HK-2 (cell line): ENCODE data around the gene SOCS2.
"Not testable (repeated sequence)": the region's sequence is repeated elsewhere in the genome, so short reads cannot be mapped to it uniquely, and the experiment has no call there.

ENCODE experiments used
- DNase-seq: peaks from one replicate; pipeline ENCODE4 v3.0.0-alpha.2; 2018; ENCODE audit not compliant: unreplicated experiment

SOCS2 gene

DNA sequence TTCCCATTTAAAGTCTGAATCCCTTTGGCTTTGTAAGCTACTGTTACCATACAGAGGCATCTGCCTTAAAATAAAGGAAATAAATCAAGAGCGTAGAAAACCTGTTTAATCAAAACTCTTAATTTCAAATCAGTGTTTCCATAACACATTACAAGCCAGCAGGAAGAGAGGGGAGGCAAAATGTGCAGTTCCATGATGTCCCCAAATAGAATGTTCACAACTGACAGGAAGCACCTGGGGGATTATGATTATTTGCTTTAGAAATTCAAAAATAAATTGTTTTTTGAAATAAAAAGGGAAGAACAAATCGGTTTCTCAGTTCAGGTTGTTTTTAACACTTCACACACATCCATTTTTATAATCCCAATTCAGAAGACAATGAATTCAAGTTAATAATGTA is 21.4 kb downstream of the SOCS2 start:
- no peak for DNase-seq

DNA sequence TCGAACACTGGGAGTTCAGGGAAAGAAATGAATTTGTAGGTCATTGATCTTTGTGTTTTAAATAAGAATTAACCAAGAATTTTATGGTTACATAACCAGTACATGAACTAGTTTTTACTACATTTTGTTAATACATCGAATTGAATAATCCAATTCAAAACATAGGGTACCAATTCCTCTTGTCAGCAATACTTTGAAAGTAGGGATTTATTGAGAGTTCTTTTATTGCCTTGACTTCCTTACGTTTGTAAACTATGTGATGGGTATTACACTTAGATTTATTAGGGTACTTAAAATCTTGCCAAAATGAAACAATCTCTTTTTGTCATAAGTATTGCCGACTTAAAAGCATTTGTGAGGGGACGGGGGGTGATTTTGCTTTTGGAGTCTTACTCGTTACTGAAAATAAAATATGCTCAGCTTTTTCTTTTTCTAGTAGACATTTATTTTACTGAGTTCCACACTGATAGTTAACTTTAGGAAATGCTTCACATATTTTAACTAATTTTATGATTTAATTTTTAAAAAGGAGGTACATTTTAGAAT is 22.4 kb downstream of the SOCS2 start:
- DNase-seq = no peak

DNA sequence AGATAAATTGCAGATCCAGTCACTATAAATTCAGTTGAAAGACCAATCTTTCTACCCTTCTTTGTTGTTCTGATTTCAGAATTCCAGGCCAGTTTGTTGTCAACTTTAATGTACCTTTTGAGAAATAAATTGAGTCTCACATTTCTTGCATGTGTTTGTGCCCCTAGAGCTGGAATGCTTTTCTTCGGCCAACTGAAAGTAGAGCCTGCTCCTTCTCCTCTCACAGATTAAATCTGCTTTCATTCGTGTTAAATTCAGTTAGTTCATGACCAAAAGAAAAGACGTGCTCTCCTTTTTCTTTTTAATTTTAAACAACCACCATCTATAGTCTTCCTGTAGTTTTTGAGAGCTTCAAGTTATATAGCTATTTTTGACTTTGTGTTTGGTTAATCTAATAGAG is 22.9 kb downstream of the SOCS2 start:
- no peak for DNase-seq

DNA sequence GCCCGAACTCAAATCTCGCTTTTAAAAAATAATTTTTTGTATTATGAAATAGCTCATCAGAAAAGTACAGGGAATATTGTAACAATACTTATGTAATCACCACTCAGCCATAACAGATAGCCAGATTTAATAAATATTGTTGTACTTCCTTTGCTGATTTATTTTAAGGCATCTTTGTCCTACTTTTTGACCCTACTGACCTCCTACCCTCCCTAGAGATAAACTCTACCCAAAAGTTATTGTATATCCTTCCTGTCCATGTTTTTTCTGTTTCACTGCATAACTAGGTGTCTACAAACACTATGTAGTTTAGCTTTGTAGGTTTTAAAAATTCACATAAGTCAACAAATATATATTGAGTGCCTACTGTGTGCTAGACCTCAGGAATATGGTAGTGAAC is 25.1 kb downstream of the SOCS2 start:
- DNase-seq = no peak

DNA sequence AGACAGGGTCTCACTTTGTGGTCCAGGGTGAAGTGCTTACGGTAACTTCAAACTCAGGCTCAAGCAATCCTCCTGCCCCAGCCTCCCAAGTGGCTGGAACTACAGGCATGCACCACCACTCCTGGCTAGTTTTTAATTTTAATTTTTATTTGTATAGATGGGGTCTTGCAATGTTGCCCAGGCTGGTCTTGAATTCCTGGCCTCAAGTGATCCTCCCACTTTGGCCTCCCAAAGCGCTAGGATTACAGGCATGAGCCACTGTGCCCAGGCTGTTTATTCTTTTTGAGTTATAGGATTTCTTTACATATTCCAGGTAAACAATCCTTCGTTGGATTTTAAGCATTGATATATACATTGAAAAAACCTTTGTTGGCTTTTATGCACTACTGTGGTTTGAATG is 26.7 kb downstream of the SOCS2 start:
- DNase-seq = no peak

DNA sequence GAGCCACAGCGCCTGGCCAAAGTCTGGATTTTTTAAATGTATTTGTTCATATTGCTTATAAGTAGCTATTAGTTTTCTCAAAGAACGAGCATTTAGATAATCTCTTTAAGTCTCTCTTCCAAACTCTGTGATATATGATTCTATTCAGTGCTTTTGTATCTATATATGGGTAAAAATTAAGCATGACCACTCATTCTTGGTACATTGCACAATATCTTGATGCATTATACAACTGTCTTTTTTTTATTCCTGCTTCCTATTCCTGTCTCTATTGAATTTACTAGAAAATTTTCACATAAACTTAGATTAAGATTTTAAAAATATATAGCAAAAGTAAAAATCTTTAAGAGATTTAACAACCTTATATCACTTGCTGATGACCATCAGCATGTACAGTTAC is 29.1 kb downstream of the SOCS2 start:
- DNase-seq = no peak

DNA sequence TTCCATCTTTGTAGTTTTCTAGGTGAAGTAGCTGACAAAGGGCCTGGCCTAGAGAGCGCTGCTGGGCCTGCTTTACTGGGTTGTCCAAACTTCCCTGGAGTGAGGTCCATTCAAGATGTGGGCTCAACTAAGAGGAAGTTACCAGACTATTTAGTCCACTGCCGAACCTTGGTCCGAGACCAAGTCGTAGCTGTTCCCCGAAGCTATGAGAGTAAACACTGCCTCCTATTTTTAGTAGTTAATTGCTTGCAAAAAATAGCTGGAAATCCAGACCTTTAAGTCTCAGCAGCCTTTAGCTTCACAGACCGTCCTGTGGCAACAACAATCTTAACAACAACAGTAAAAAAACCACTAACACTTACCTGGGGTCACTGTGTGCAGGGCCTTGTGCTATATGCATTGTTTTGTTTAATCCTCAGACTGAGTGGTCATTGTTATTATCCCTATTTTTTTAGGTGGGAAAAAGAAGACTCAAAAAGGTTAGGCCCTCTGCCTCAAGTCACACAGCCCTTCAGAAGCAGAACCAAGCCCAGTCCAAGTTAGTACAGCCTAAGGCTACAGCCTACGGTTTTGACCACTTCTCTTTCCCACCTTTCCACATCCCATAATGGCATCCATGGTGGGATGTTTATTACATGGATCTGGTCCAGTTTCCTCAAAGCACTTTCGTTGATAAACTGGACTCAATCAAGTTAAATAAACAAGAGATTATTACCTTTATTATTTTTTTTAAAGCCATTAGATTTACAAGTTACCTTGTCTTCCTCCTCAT is 30.6 kb downstream of the SOCS2 start:
- DNase-seq = no peak

DNA sequence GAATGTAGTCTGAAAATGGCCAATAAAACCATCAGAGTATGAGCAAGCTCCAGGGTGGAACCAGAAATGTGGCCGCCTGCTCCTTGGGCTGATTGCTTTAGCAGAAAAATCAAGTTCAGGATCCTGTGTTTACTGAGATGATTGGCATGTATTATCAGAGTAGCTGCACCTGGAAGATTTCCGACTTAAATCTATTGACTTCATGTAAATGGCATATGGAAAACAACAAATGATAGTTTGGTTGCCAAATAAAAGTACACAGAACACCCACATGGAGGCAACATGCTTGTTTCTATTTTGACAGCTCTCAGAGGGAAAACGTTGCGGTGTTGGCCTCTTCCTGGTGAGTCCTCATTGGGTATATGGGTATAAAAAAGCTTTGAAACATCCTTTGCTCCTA is 31.3 kb downstream of the SOCS2 start:
- no peak for DNase-seq

DNA sequence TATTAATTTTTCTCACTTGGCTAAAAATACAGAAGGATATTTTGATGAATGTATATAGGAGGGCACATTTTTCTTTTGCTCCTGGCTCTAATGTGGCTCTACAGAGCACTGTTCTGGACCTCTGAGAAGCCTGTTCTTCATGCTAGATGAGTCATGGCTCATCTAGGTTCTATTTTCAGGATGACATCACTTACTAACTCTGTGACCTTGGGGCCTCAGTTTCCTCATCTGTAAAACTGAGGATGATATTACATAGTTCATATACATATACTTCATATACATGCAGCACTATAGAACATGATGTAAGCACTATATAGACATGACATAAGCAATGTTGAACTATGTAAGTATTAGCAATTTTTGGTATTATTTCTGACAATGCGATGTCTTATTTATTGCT is 35.8 kb downstream of the SOCS2 start:
- no peak for DNase-seq

DNA sequence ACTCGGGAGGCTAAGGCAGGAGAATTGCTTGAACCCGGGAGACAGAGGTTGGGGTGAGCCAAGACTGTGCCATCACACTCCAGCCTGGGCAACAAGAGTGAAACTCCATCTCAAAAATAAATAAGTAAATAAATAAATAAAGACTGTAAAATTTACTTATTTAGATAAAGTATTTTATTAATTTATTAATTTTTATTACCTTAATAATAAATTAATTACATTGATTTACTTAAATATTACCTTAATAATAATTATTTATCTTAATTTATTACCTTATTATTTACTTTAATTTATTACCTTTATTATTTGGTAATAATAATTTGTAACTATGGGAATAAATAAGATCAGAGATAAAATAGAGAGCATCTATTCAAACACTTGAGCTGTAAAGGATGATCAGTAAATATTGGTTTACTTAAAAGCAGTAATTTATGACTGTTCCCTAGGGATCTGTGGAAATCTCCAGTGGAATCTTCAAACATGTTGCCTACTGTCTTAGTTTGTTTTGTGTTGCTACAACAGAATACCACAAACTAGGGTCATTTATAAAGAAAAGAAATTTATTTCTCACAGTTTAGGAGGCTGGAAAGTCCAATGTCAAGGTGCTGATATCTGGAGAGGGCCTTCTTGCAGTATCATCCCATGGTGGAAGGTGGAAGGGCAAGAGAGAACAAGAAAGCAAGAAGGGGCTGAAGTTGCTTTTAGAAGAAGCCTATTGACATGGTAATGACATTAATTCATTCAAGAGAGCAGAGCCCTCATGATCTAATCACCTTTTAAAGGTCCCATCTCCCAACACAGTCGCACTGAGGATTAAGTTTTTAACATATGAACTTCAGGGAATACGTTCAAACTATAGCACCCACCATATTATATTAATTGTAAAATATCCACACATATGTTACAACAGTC is 37.1 kb downstream of the SOCS2 start:
- DNase-seq = no peak

DNA sequence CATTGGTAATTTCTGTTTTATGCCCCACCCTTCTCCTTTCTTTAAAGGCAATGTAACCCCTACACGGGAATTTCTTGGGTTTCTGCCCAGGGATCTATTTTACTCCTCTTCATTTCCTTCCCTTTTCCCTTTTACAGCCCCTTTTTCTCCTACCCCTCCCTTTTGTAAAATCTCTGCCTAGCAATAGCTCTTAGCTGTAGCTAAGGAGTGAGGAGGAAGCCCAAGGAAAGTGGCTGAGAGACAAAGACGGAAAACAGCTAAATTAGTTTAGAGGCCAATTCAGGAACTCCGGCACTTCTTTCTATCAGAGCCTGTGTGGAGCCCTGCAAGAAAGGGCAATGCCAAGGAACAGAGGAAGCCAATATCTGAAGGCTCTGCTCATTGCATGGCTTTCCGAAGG is 40.3 kb downstream of the SOCS2 start:
- DNase-seq = no peak

DNA sequence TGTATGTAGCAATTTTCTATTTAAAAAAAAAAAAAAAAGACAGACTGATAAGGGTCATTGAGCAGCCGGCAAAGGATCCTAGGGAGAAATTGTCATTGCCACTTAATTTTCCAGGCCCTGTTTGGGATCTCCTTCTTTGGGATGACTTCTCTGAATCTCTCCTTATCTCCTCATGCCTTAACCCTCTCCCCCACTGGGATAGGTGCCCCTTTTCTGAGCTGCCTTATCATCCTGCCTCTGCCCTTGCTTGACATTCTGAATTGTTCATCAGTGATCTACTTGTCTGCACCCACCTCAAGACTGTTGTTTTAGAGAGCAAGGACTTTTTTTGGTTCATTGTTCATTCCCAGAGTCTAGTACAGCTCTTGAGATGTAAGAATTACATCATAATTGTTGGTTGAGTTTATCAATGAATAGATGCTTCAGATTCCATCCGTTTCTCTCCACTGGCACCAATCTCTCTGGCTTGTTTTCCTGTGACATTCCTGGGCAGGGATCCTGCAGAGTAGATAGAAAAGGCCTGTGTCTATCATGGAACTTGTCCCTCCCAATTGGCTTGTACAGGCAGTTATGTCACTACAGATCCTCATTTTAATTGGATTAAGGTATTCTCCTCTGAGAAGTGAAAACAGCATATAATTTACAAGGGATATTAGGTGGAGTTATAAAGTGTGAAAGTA is 42.6 kb downstream of the SOCS2 start:
- no peak for DNase-seq

DNA sequence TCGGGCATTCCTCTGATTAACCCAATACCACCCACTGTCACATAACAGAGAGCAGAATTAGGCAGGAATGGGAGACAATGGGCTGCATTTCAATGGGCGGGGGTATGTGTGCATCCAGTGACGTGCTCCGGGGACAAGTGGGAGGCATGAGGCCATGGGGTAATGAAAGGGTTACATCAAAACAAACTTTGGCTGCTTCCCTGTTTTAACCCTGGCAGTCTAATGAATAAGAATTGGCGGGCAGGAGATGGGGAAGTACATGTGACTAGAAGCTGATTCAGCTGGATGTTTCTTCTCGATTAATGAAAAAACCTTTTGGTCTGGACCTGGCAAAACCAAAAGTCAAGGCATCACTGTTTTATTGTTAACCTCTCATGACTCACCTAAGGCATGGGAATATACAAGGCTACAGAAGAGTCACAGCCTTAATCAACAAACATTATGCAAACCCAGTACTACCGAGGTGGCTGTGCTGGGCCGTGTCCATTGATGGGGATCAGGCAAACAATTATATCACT is 44.2 kb downstream of the SOCS2 start:
- DNase-seq = peak; percentile 10

DNA sequence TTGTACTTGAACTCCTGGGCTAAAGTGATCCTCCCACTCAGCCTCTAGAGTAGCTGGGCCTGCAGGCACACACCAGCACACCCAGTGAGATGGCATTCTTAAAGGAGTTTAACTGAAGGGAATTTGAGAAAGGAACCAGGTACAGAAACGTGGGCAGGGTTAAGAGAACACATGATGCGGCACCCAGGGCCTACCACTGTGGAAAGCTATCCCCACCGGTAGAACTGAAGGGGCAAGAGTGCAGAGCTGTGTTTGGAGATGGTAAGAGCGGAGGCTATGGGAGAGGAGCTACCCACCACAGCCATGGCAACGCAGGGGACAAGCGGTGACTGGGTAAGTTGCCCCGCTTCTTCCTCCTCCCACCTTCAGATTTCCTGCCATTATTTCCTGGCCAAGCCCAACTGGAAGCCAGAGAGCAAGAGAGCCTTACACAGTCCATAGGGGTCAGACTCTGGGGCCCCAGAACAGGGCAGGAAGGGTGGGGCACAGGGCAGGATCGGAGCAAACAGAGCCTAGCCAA is 46.5 kb downstream of the SOCS2 start:
- DNase-seq = no peak

DNA sequence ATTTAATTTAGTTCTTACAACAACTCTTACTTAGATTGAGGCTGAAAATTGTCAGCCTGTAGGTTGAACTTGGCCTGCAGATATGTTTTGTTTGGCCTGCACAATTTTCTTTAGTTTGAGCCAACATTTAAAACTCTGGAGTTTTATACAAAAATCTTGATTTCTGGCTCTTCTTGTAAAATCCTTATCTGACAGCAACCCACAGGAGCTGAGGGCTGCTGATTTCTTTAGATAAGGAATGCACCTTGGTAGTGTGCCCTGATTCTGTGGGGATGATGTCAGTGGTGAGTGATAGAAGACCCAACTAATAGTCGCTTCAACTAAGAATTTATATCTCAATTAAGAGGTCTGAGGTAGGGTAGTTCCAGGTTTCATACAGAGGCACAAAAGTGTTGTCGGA is 49.5 kb downstream of the SOCS2 start:
- no peak for DNase-seq

DNA sequence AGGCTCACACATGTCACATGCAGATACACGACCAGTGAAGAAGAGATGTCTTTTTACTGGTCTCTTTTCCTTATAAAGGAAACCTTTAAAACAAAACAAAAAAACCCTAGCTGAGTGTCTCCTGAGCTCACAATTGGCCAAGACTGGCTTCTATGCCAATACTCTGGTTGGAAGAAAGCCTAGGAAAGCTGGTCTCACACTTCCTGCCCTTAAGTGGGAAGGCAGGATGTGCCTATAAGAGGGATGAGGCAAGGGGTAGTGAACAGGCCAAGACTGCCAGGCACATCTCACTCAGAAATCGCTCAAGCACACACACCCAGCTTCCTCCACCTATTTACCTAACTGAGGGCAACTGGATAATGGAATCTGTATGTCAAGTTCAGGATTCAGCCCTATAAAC is 50.0 kb downstream of the SOCS2 start:
- DNase-seq = no peak

DNA sequence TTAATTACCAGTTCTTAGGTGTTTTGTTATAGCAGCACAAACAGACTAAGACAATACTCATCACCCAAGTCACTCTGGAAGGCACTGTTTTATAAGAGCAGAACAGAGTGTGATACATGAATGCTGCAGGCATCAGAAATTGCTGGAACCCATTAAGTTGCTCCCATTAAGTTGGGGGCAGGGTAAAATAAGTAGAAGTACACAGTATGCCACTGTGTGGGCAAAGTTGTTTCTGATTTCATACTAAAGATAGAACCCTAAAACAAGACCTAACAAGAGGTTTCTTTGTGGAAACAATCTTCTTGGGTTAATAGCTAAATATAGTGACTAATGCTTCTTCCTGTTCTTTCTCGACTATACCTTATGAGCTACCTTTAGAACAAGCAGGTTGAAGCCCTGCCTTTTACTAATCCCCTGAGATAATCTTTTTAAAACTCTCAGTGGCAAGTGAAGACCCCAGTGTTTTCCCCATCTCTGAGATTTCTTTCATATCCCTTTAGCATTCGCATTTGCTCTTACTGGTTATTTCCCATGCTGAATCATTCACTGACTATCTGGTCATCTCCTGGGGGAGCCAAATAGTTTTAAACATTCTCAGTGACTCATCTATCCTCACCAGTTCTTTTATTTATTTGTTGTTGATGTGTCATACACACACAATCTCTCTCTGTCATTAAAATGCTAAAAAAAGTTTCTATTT is 52.3 kb downstream of the SOCS2 start:
- no peak for DNase-seq

DNA sequence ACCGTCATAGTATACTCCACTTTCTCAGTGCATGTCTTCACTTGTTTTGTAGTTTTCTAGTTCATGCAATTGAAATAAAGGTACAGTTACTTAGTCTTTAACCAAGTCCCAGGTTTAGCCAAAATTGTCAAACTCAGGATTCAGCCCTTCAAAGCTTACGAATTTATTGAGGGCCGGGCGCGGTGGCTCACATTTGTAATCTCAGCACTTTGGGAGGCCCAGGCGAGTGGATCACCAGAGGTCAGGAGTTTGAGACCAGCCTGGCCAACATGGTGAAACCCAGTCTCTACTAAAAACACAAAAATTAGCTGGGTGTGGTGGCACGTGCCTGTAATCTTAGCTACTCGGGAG is 52.8 kb downstream of the SOCS2 start:
- not testable (repeated sequence) for DNase-seq

DNA sequence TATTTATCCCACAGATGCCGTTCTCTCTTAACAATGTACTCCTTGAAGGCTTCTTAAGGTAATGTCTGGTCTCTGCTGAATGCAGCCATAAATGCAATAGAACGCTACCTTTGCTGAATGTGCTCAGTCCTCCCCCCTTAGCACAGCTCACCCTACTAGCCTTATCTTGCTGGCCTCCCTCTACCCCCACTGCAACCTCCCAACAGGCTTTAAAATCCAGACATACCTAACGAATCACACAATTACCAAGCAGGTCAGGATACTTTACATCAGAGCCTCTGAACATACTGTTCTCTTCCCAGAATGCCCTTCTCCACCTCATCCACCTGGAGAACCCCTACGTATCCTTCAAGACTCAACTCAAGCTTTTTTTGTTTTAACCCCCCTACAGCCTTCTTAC is 53.7 kb downstream of the SOCS2 start:
- DNase-seq = no peak
